A673 (cell line): ENCODE measurements around the gene BCAN. TPM values are rescaled to one million over a fixed set of nuclear protein-coding genes. Genes with fewer than 3 reads are reported as not detected.

Experiments used
- BruUV-seq: library from RNA; stranded (reverse); fragments of 400-500 nt; replicated peaks from 2 replicates; lab custom pipeline; 2021; lab: Mats Ljungman, UMichigan
- CTCF ChIA-PET: fragments of 300-600 bp; sonication (Branson Sonifier 250); formaldehyde crosslinking; loops from one replicate; lab custom pipeline; 2022; ENCODE audit warnings: antibody characterized with exemption; lab: Charles Lee
- POLR2A ChIA-PET: fragments of 300-600 bp; sonication (Branson Sonifier 250); formaldehyde crosslinking; loops from one replicate; lab custom pipeline; 2022; ENCODE audit warnings: antibody characterized with exemption; ENCODE audit not compliant: low non-redundant PET; lab: Charles Lee
- DNase-seq: peaks from one replicate; pipeline ENCODE4 v3.0.0-alpha.2; 2015; ENCODE audit warnings: low spot score
- H3K27ac ChIP-seq: fragments of 200-600 bp; sonication (generic); 2 replicates; pipeline ENCODE4 v1.5.1; 2016; ENCODE audit warnings: mixed run types, low read depth, mild to moderate bottlenecking, mixed read lengths, antibody characterized with exemption, low read length; ENCODE audit not compliant: poor library complexity, severe bottlenecking
- H3K27me3 ChIP-seq: fragments of 200-600 bp; sonication (generic); replicated peaks from 2 replicates; pipeline ENCODE4 v1.6.1; 2017; ENCODE audit warnings: mixed run types, low read depth, mild to moderate bottlenecking, mixed read lengths, antibody characterized with exemption, low read length; ENCODE audit not compliant: insufficient read depth, poor library complexity
- H3K36me3 ChIP-seq: fragments of 200-600 bp; sonication (generic); 2 replicates; pipeline ENCODE4 v1.6.1; 2016; ENCODE audit warnings: mixed run types, mild to moderate bottlenecking, mixed read lengths, antibody characterized with exemption, low read length; ENCODE audit not compliant: insufficient read depth, poor library complexity, severe bottlenecking
- H3K4me1 ChIP-seq: fragments of 200-600 bp; sonication (generic); 2 replicates; pipeline ENCODE4 v1.6.1; 2017; ENCODE audit warnings: mixed run types, mild to moderate bottlenecking, mixed read lengths, antibody characterized with exemption, low read length; ENCODE audit not compliant: insufficient read depth, poor library complexity, severe bottlenecking
- H3K4me3 ChIP-seq: fragments of 200-600 bp; sonication (generic); 2 replicates; pipeline ENCODE4 v1.5.1; 2016; ENCODE audit warnings: low read depth, mixed run types, mild to moderate bottlenecking, mixed read lengths, low read length; ENCODE audit not compliant: poor library complexity, severe bottlenecking
- H3K9me3 ChIP-seq: fragments of 200-600 bp; sonication (generic); 2 replicates; pipeline ENCODE4 v1.6.1; 2016; ENCODE audit warnings: mixed run types, low read depth, mild to moderate bottlenecking, mixed read lengths, antibody characterized with exemption, low read length; ENCODE audit not compliant: poor library complexity, severe bottlenecking
- CTCF ChIP-seq: fragments of 300-800, 200-600 bp; sonication (generic); conservative IDR thresholded peaks from 2 replicates; pipeline ENCODE4 v1.5.1; 2017; ENCODE audit warnings: low read depth, mild to moderate bottlenecking, antibody characterized with exemption, low read length, moderate library complexity, mixed read lengths
- EZH2 ChIP-seq: fragments of 200-600 bp; sonication (generic); IDR thresholded peaks from 2 replicates; pipeline ENCODE4 v1.6.1; 2017; ENCODE audit warnings: borderline replicate concordance, low read depth, mild to moderate bottlenecking, mixed read lengths, antibody characterized with exemption, low read length; ENCODE audit not compliant: poor library complexity, severe bottlenecking
- intact Hi-C: fragments of 100-400 bp; cut with micrococcal nuclease; formaldehyde crosslinking; loops from one replicate; pipeline ENCODE4 v1.10.0; 2022; ENCODE audit not compliant: unreplicated experiment
- total RNA-seq: library from RNA; stranded (reverse); gene quantifications from 2 replicates; pipeline ENCODE4 v1.2.3, GENCODE V29; 2021

The BCAN gene
- total RNA-seq, 1 experiment from 2014 or later: not detected

- no peak overlapping the region for H3K27ac ChIP-seq
- no peak for DNase-seq
- H3K9me3 ChIP-seq: no peaks in the 10 kb centered on the region
- H3K4me3 ChIP-seq: no peak overlapping the region
- H3K36me3 ChIP-seq: no peaks in the 10 kb centered on the region
- peaks cover 100% of the 10 kb centered on the region for H3K27me3 ChIP-seq
- intact Hi-C loops: no loop called here
- no TSS peak for BruUV-seq
- TF ChIP-seq CTCF: no peak
- TF ChIP-seq EZH2: no peak
- ChIA-PET CTCF (interaction anchor here (0.6 kb wide), 1 partner anchor 287 kb away, joined by 5 read pairs; no protein-coding TSS in a partner anchor), POLR2A (no interaction called here)
- H3K4me1 ChIP-seq: peaks cover 4% of the 10 kb centered on the region
Measured at GRCh38 chr1:156645666-156646065, 3.7 kb downstream of the BCAN start.

GRCh38 chr1:156646738-156647211, 4.9 kb downstream of the BCAN start:
- no peaks in the 10 kb centered on the region for H3K9me3 ChIP-seq
- H3K36me3 ChIP-seq: no peaks in the 10 kb centered on the region
- H3K27ac ChIP-seq: no peak overlapping the region
- TF ChIP-seq CTCF (no peak), EZH2 (no peak)
- BruUV-seq: no TSS peak
- no peak for DNase-seq
- peaks cover 100% of the 10 kb centered on the region for H3K27me3 ChIP-seq
- no peak overlapping the region for H3K4me3 ChIP-seq
- intact Hi-C loops: no loop called here
- H3K4me1 ChIP-seq: peaks cover 4% of the 10 kb centered on the region
- ChIA-PET CTCF (interaction anchor here (0.7 kb wide), 1 partner anchor 10 kb away, joined by 3 read pairs; no protein-coding TSS in a partner anchor), POLR2A (no interaction called here)

GRCh38 chr1:156647351-156647750, 5.4 kb downstream of the BCAN start:
- intact Hi-C loops: no loop called here
- Histone ChIP-seq H3K9me3 (no peaks in the 10 kb centered on the region), H3K27me3 (peaks cover 100% of the 10 kb centered on the region), H3K27ac (no peak overlapping the region), H3K4me3 (no peak overlapping the region), H3K36me3 (no peaks in the 10 kb centered on the region), H3K4me1 (no peaks in the 10 kb centered on the region)
- BruUV-seq: no TSS peak
- TF ChIP-seq CTCF (no peak), EZH2 (no peak)
- ChIA-PET POLR2A (no interaction called here), CTCF (interaction anchor here (0.7 kb wide), 1 partner anchor 9 kb away, joined by 3 read pairs; no protein-coding TSS in a partner anchor)
- DNase-seq: no peak
